ENCODE data around the gene WDR18.

DNA sequence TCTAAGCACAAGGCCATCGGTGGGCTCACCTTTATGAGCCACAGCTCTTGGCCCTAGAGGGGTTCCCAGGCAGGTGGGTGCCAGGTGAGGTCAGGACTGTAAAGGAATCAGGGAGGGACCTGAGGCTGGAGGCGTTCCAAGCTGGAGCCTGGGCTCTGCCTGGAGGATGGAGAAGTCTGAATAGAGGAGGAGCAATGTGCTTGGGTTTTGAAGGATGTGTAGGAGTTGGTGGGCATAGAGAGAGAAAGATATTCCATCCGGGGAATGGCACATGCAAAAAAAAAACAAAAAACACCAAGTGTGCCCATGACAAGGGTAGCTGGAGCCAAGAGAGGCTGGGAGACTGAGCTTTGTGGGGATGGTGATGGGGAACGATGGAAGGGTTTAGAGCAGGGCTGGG is 18.5 kb downstream of the WDR18 start:
- TF ChIP-seq, protein P1, sequence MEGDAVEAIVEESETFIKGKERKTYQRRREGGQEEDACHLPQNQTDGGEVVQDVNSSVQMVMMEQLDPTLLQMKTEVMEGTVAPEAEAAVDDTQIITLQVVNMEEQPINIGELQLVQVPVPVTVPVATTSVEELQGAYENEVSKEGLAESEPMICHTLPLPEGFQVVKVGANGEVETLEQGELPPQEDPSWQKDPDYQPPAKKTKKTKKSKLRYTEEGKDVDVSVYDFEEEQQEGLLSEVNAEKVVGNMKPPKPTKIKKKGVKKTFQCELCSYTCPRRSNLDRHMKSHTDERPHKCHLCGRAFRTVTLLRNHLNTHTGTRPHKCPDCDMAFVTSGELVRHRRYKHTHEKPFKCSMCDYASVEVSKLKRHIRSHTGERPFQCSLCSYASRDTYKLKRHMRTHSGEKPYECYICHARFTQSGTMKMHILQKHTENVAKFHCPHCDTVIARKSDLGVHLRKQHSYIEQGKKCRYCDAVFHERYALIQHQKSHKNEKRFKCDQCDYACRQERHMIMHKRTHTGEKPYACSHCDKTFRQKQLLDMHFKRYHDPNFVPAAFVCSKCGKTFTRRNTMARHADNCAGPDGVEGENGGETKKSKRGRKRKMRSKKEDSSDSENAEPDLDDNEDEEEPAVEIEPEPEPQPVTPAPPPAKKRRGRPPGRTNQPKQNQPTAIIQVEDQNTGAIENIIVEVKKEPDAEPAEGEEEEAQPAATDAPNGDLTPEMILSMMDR (IDR thresholded peaks at IDR 0.05; ENCODE audit: insufficient read depth, low read length) = no peak
- TF ChIP-seq SPI1 (IDR thresholded peaks at IDR 0.05; ENCODE audit: borderline replicate concordance, low read depth) = no peak
- TF ChIP-seq, protein P2, sequence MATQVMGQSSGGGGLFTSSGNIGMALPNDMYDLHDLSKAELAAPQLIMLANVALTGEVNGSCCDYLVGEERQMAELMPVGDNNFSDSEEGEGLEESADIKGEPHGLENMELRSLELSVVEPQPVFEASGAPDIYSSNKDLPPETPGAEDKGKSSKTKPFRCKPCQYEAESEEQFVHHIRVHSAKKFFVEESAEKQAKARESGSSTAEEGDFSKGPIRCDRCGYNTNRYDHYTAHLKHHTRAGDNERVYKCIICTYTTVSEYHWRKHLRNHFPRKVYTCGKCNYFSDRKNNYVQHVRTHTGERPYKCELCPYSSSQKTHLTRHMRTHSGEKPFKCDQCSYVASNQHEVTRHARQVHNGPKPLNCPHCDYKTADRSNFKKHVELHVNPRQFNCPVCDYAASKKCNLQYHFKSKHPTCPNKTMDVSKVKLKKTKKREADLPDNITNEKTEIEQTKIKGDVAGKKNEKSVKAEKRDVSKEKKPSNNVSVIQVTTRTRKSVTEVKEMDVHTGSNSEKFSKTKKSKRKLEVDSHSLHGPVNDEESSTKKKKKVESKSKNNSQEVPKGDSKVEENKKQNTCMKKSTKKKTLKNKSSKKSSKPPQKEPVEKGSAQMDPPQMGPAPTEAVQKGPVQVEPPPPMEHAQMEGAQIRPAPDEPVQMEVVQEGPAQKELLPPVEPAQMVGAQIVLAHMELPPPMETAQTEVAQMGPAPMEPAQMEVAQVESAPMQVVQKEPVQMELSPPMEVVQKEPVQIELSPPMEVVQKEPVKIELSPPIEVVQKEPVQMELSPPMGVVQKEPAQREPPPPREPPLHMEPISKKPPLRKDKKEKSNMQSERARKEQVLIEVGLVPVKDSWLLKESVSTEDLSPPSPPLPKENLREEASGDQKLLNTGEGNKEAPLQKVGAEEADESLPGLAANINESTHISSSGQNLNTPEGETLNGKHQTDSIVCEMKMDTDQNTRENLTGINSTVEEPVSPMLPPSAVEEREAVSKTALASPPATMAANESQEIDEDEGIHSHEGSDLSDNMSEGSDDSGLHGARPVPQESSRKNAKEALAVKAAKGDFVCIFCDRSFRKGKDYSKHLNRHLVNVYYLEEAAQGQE (IDR thresholded peaks at IDR 0.05; ENCODE audit: insufficient replicate concordance, low read depth) = no peak

All from HL-60 (cell line).